HG02798 (cell line): ENCODE results near the gene POU2AF3.

ENCODE experiments used
- ATAC-seq: cut with Tn5 transposase; IDR thresholded peaks from one replicate; pipeline ENCODE4 v1.9.1; 2021; ENCODE audit warnings: mild to moderate bottlenecking; ENCODE audit not compliant: unreplicated experiment, poor library complexity

Gene POU2AF3

DNA sequence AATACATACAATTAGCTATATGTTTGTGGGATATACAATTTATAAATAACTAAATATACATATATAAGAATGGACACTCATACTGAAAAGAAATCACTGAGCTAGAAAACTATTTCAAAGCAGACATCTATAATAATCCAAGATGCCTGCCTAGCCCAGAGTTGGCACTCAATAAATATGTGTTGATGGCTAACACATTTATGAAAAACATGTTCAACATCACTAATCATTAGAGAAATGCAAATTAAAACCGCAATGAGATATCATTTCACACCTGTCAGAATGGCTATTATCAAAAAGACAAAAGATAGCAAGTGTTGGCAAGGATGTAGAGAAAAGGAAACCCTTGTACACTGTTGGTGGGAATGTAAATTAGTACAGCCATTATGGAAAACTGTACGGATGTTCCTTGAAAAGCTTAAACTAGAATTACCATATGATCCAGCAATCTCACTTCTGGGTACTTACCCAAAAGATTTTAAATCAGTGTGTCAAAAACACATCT lies 50.9 kb downstream of the POU2AF3 start:
- ATAC-seq = no peak

DNA sequence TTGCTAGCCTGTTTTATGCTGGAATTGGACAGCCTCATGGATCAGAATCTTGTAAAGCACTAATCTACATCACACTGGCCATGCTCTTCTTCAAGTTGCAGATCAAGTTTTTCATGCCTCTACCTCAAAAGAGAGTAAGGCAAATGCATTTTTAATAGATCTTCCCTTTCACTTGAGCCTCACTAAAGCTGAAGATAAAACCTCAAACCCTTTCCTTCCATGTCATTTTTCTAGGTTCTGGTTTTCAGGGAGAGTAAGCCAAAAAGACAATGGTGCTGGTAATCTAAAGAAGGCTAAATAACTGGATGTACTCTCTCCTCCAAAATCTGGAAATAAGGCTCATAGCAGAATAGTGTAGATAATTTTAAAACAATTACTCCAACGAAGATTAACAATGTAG lies 52.5 kb downstream of the POU2AF3 start:
- no peak for ATAC-seq

DNA sequence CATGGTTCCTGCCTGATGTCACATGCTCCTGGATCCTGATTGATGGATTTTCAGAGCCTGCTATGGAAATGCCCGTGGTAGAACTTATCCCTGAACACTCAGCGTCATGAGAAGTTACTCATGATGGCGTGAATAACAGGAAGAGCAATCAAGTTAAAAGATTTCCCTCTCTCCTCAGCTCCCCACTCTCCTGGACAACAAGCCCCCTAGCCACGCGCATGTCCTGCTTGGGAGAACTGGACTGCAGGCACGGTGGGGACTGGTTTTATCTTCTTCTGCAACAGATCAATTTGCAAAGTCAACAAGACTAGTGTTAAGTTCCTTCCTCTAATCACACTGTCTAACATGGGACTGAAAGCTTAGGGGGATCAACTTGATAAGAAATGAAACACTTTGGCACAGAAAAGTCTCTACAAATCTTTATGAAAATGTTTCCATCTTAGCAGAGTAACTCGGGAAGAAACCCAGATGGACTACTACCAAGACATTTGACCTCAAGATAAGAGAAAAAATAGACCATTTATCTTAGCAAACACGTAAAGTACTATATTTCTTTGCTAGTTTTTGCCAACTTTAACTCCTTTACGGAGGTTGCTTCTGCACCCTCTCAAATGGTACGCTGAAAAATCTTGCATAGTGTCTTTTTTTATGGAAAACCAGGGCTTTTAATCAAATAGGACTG lies 53.2 kb downstream of the POU2AF3 start:
- no peak for ATAC-seq

DNA sequence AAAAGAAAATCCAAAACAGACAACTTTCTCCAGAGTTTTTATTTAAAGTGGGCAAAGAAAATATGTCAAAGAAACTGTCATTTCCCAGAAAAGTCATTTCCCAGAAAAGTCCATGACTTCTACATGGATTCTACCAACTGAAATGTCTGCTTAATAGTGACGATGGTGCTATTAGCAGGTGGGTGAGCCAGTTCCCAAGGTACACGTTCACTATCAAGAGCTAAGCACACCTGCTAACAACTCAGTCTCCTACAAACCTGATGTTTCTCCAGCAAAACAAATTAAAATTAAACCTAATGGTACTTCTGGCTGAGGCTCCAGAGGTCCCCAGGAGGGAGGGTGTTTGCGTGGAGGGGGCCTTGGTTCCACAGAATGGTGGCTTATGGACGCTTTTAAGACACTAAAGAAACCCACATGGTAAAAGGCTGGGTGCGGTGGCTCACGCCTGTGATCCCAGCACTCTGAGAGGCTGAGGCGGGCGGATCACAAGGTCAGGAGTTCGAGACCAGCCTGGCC lies 53.9 kb downstream of the POU2AF3 start:
- no peak for ATAC-seq

DNA sequence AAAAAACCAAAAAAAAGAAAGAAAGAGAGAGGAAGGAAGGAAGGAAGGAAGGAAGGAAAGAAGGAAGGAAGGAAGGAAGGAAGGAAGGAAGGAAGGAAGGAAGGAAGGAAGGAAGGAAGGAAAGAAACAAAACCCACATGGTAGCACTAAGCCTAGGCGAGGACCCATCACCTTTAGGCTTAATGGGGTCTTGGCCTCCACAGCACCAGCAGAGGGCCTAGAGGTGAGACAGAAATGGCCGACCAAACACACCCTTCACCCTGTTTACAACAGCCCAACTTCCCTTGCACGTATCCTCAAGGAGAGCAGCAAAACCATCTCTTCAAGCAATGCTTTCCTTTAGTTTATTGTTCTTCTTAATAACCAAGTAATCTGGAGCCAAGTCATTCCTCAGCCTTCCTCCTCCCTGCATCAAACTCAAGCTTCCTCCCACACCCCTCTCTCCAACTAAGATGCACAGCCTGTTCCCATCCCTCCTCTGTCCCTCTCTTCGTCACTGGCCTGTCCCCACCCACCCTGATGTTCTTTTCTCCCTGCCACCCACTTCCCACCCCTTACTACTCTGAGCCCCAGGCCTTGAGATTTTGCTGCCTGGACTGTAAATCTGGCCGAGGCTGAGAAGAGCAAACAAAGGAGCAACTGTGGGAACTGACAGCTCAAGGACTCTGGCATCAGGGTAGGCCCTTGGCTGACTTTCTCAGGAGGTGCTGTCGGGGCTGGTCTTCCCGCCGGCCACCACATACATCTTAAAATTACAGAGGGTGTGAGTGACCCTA lies 54.8 kb downstream of the POU2AF3 start:
- no peak for ATAC-seq

DNA sequence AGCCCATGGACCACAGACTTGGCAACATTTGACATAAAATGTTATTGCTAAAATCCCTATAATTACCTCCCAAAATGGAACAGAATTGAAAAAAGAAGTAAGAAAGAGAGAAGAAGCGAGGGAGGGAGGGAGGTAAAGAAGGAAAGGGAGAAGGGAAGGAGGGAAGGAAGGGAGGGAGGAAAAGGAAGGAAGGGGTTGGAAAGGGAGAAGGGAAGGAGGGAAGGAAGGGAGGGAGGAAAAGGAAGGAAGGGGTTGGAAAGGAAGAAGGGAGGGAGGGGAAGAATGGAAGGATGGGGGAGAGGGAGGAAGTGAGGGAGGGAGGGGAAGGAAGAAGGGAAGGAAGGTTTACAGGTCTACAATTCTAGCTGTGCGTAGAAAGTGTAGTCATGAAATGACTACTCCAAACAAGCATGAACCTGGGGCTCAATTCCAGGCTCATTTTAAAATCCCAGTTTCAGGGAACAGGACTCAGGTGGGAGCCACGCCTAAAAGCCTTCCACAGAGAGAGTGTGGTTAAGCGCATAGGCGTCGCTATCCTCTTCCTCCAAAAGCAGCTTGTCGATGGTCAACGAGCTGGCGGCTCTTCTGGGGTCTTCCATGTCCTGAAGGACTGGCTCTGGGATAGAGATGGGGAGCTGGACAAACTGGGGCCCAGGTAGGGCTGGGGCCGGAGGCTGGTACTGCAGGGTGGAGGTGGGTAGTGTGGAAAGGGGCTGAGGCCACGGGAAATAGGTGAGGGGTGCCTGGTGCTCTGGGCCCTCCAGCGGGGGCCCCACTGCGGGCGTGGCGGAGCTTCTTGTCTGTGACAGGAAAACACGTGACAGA lies 55.6 kb downstream of the POU2AF3 start:
- ATAC-seq = no peak

DNA sequence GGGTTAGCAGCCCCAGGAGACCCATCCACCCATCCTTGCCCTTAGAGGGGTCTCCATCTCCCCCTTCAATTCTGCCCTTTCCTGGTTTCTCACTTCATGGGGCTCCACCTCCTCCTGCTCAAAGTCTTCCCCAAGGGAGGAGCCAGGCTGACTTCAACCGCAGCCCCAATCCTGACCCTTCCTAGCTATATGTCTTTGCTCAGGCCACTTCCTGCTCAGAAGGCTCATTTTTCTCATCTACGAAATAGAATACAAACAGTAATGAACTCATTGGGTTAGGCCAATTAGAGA lies 56.2 kb downstream of the POU2AF3 start:
- ATAC-seq = no peak

DNA sequence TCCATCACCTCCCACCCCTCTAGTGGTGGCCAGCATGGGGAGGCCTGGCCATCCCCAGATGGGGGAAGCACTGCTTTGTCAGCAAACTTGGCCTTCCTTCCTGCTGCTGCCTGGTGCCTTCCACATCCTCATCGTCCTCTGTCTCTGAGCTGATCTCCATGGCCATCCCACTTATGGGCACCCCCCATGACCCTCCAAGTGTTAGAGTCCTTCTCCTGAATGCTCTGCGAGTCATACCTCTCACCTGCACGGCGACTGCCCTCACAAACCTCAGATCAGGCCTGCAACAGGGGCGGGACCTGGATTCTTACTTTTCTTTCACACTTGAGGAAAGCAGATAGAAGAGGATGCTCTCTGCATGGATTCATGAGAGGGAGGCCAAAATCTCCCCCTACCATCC lies 56.8 kb downstream of the POU2AF3 start:
- ATAC-seq = no peak

DNA sequence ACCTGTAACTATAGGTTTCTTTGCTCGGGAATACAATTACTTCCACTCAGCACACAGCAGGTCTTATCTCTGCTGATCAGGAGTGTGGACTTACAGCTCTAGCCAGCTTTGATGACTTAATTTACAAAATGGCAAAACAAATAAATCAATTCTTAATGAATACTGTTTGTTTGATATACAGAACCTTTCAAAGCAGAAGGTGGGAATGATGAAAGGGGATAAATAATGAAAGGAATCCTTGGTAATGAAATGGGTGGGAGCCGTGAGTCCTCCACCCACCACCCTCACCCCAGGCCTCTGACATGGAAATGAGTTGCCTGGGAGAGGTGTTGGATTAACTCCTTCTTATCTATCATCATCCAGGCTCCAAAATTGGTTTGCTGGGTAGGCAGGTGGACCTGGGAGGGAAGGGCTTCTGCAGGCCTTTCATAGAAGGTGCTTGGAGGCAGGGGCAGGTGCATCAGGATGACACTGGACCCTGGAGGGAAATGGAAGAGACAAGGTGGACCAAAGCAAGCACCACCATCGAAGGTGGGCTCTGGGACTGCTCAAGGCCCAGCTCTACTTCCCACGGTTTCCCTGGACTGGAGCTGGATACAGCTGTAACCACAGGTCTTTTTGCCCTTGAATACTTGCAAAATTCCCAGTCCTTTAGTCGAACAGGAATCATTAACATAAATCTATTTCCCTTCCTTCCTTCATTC lies 57.8 kb downstream of the POU2AF3 start:
- ATAC-seq = no peak

DNA sequence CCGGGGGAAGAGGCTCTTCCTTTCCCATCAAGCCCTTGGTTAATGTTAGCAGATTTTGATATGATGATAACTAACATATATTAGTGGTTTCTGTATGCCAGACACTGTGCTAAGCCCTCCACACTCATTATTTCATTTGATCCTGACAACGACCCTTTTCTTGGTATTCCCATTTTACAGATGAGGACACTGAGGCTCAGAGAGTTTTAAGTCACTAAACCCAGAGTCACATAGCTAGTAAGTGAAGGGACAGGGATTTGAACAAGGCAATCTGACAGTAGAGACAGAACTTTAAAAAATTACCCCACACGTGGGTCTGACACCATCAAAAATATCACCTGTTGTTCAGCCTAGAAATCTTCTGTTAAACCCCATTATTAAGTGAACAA lies 58.3 kb downstream of the POU2AF3 start:
- no peak for ATAC-seq

DNA sequence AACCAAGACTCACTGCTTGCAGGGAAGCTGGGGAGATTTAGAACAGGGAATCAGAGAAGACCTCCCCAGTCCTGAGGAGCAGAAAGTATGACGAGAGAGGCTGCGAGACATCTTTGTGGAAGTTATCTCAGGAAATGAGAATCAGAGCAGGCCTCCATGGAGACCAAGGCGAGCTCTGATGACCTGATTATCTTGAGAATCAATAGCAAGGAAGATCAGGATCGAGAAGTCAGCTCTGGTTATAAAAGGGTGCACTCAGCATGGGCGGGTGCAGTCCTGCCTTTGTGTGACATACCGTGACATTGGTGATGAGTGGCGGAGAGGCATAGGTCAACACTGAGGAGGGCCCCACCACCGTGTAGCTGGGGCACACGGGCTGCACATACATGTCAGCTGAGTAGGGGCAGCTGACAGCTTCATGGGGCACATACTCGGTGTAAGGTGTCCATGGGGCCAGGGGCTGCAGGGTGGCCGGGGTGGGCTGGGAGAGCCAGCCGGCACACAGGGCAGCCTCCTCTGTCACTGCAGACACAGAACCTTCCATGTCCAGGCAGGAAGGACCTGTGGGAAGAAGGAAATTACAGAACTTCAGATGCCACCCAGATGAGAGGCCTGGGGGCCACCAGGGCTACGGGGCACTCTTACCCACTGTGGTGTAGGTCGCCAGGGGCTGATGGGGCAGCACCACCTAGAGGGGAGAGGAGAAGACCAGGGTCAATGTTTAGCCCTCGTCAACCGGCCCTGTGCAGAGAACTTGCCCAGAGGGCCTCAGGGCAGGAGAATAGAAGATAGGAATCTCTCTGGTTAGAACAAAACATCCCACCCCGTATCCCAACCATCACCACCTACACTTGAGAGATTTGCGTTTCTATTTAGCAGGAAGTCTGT lies 59.0 kb downstream of the POU2AF3 start:
- no peak for ATAC-seq
